ENCODE data around the gene UNC119.
"Not testable (repeated sequence)": the region's sequence is repeated elsewhere in the genome, so short reads cannot be mapped to it uniquely, and the experiment has no call there.

Gene UNC119

DNA sequence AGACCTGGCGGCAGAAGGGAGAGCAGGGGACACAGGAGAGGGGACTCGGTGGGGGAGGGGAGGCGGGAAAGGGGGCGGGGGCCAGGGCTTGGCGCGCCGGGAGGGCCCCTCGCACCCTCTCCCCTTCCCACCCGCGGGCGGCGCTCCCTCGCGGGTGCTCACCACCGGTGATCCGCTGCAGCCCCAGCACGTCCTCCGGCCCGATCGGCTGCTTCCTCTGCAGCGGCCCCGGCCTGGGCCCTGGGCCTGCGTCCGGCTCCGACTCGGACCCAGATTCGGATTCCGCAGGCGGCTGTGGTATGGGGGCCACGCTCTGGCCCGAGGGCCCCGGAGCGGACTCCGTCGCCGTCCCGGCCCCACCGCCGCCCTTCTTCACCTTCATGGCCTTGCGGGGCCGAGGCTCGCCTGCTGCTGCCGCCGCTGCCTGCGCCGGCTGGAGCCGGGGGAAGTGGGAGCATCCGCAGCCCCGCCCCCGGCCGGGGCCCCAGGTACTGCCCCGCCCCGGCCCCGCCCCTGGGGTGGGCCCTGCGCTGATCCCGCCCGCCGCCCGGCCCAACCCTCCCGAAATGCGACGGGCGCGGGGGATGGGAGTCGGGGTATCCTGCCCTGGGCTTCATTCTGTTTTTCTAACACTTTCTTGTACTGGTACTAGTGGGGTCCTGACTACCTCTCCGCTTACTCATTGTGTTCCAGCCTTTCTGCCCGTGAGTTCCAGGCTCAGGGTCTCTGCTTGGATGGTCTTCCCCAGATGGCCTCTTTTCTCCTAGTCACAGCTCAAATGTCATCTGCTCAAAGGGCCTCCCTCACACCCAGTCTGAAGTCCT lies at the start of gene UNC119:
Gene UNC119 (minus strand): TSS at position 449 of the 824 bp plus-strand sequence. CDS start 67 bp downstream, at position 382.
- peak; percentile 92 for DNase-seq

DNA sequence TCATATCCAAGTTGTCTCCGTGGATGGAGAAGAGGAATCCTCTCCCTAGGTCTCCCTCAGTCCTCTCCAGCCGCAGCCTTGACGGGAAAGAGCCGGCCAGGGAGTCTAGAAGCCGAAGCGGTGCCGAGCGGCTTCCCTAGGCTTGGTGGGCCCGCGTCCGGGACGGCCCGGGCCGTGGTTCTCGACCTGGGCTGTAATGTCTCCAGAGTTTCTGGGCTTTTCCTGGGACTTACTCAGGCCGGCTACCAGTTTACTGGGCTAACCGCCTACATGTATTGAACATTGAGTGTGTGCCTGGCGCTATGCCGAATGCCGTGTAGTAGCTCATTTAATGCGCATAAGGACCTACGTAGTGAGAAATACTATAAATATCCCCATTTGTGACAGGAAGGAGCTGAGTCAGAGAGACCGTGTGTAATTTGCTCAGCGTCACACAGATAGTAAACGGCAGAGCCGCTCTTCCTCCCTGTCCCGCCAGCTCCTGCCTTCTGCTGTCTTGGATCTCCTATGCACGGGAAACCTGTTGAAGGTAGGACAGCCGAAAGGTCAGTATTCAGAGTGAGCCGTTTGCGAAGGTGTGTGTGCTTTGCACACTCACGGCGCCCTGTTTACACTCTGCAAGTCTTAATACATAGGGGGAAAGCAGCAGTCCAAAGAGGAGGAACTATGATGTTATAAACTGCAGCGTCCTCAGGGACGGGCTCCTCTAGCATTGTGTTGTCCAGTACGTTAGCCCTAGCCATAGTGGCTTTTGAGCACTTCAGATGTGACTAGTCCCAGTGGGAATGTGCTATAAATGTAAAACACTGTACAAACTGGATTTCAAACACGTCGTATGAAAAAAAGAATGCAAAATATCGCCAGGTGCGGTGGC lies 47.1 kb upstream of the UNC119 start:
- peak; percentile 90 for DNase-seq

DNA sequence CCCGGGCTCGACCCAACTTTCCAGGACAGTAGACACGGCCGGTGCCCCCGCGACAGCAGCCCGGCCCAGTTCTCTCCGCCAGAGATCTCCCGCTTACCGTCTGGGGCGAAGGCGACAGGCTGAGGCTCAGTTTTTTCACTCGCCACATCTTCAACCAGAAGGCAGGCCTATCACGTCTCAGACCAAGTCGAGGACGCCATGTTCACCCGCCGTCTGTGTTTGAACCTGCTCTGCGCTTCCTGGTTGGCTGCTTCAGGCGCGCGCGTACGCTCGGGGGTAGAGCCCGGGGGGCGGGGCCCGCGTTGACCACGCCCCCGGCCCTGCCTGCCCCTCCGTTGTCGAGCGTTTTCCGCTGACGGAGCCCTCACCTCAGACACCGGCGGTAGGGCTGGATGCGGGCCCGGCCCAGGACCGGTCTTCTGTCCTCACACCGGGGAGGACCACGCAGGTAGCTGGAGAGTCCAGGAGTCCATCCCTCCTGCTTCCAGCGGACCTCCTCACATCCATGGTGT lies 46.4 kb upstream of the UNC119 start, which contains the start of gene SPAG5:
Gene SPAG5 (minus strand): TSS at position 227 of the 512 bp plus-strand sequence. CDS start 79 bp downstream, at position 148.
- peak; percentile 99 for DNase-seq

DNA sequence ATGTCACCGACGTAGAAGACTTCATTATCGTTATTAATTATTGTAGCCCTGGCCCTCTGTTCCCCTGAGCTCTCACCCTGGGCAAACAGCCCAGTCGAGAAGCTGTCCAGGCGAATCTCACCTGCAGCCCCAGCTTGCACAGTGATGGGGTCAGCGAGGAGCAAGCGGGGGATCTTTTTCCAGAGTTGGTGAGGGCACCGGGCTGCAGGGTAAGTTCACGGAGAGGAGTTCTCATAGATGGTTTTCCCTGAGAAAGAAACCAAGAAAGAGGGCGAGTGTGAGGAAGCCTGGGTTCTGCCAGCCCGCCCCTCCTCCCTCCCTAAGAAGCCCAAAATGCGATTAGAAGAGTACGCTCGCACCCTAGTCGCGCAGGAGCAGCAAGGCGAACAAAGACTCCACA lies 46.0 kb upstream of the UNC119 start:
- peak; percentile 95 for DNase-seq

DNA sequence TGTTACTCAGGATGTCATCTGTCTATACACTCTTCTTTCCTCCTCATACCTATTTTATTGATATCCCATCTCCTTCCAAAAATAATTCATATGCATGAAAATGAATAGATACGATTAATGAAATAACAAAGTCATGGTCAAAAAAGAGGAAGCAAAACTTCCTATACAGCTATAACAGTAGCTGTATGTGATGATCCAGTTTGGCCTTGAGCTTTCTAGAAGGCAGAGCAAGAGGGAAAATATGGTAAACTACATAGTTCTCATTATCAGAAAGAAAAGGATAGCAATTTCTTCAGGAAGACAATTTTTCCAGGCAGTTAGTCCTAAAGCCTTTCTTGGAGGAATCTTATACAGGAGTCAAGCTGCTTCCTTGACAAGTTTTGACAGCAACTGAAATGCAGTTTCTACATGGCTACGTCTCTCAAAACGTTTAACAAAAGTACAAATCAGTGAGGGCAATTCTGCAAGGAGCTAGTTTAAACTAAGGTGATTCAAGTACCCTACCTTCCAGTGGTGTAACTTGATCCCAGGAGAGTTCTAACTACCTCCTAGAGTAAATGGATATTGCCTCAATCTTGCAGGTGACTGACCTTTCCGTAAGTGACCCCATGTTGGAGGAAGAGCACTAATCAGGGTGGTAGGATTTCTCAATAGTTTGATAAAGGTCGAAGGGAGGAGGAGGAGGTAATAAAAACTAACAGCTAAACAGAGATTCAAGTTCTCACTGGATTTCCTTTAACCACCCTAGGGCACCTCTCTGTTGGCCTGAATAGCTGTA lies 45.4 kb upstream of the UNC119 start:
- DNase-seq, result no peak

DNA sequence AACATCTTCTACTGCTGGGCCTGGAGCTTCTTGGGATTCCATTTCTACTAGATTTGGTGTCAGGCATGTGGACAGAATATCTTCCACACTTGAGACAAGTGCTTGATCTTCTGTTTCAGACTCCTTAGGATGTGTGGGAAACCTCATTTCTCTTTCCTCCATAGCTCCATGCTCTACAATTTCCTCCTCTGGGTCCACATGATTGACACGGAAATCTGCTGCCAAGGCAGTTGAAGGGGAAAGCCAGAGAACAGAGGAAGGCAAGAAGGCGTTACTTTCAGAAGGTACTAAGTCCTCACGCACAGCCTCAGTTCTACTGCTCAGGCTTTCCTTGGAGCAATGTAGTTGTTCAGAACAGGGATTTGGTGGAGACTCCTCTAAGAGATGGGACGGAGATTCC lies 39.8 kb upstream of the UNC119 start:
- no peak for DNase-seq

DNA sequence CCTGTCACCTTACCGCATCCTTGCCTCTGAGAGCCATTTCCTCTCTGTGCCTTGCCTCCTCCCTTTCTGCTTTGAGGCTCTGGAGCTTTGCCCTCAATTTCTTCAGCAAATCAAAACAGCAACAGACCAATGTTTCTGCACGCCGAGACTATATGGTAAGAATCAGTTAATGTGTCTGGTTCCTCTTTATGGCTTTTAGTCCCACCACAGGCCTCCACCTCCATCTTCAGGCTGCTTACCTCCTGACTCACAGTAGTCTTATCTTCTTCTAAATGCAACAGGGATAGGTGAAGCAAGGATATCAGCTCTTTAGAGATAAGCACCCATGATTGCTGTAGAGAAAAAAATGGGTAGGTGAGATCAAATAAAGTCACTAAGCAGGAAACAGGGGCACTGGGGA lies 33.4 kb upstream of the UNC119 start:
- no peak for DNase-seq

DNA sequence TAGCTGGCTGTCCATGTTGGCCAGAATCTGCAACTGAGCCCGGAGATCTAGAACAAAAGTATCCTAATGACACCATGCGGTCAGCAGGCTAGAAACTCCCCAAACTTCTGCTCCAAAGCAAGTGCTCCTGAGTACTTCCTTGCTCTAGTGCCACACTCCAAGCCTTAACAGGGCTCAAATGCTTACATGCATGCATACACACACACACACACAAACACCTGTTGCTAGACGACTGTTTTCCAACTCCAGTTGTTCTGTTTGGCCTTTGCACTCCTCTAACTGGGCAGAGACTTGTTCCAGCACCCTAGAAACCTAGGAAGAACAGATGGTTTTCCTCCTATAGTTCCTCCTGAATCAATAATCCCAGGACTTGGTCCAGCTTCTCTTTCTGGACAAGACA lies 32.0 kb upstream of the UNC119 start:
- no peak for DNase-seq

DNA sequence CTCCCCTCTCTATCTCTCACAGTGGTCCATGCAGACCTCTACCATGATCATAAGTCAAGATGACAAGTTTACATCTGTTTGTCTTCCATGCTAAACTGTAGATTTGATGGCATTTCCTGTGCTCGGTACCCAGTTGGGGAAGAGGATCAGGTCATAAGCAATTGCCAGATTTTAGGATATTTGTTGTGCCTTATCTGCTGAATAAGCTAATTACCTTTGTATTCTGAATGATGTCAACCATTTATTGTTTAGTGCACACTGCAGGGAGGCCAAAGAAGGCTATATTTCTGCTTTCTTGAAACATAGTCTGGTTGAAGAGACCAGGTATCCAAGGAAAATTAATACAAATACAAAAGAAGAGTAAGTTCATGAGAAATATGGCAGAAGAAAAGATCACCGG lies 30.1 kb upstream of the UNC119 start:
- DNase-seq, result no peak

DNA sequence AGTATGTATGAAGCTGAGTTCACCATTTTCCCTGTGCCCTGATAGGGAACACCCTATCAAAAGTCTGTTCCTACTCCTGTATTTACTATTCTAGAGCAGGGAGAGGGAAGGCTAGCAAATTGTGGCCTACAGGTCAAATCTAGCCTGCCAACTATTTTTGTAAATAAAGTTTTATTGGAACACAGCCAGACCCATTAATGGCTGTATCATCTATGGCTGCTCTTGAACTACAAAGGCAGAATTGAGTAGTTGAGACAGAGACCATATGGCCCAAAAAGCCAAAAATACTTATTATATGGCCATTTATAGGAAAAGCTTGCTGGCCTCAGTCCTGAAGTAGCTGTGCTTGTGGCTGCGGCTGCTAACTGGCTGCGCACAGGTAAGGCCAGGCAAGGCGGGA lies 28.5 kb upstream of the UNC119 start:
- no peak for DNase-seq

DNA sequence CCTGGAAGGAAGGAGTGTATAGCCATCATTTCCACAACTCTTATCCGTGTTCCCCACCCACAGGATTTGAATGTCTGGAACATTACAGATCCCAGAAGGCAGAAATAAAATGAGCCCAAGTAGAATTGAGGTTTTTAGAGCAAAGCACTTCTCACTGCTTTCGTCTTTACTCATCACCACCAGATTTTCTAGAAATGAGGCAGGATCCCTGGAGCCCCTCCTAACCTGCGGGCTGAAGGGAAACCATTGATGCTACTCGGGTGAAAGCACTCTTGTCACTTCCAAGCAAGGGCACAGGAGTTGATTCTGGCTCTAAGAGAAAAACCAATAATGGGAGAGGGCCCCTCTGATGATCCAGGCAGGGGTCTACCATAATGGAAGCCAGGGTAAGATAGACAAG lies 27.1 kb upstream of the UNC119 start:
- no peak for DNase-seq

DNA sequence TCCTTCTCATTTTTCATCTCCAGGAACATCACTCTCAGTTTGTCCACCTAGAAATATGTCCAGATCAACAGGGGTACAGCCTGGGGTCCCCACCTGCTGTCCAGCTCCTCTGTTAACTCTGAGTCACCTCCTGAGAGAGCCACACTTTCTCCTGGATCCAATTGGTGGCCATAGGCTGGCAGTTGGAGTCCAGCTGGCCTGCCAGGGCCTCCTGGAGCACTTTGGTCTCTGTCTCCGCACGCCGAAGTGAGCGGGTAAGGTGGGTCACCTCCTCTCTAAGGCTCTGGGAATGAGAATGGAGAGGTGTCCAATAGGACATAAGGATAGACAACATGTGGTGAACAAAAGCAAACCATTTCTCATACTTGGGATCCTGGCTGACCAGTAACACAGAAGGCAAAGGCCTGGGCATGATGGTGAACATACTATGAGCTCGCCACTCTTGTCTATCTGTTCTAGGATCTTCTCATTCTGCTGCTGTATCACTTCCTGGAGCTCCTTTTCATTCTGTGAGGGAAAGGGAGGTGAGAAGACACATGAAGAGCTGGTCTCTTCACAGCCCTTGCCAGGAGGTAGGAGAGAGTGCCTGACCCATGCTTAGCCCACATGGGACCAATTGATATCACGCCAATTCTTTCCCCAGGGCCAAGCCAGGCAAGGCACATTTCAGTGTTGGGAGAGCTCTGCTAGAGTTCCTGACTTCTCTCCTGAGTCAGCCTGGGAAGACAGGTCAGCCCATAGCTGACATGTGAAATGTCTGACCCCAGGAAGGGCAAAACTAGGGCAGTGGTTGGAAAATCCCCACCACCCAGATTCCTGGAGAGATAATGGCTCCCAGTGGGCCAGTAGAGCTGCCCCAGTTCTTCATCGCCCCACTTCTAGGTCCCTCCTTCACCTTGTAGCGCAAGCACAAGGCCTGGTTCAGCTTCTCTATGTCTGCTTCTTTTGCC lies 26.1 kb upstream of the UNC119 start:
- DNase-seq, result no peak

DNA sequence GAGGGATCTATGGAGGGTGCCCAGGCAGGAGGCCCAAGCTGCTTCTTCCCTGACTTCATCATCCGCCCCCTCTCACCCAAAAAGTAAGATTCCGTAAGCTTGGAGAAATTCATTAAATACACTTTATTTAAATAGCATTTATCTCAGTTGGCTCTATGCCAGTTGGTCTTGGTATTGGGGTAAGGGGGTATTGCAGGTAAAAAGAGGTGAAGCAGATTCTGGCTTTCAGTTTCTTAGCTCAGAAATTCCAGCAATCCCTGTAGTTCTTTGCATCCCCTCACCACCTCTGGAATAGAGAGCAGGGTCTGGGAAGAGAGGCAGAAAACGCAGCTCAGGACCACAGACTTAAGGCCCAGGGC lies 25.0 kb upstream of the UNC119 start:
- DNase-seq, result peak; percentile 38

DNA sequence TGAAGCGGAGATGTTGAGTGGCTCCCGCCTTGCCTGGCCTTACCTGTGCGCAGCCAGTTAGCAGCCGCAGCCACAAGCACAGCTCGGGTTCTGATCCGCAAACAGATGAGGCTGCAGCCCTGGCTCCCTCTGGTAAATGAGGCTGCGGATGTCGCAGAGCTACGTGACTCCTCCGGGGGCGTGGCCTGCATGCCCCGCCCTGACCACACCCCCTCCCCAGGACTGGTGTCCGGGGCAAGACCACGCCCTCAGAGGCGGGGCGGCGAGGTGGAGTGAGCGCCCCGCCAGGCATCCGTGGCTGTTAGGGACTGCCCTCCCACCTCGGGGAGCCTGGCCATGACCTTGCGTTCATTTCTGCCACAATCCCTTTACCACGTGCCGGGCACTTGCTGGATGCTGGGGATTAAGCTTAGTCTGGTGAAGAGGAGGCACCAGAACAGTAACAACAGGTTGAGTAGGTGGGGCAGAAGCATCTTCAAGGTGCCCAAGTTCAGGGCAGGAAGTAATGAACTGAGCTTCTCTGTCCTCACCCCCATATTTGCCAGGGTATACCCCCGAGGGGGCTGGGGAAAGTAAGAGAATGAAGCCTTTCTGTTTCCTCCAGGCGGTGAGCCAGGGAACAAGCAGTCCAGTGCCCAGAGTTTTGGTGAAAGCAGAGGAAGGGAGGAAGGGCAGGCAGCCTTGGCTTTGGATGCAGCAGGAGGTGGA lies 24.5 kb upstream of the UNC119 start, which contains the start of gene ALDOC:
Gene ALDOC (minus strand): TSS at position 138 of the 708 bp plus-strand sequence. CDS start 1,363 bp downstream, outside the sequence.
- peak; percentile 99 for DNase-seq

DNA sequence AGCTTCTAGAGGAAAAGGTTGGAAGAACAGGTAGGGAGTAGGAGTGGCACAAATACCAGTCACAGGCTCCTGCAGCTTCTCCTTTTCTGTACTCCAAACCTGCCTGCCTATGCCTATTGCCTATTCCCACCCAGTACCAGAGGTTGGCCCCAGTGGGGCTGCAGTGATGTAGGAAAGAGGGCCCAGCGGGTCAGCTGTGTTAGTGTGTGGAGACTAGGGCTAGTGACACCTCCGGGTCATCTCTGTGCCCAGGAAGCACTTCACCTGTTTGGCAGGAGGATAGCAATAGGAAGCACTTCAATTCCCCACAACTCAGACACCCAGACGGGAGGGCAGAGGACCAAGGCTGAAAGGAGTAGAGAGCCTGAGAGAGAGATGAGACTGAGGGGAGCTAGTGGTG lies 23.6 kb upstream of the UNC119 start:
- DNase-seq, result not testable (repeated sequence)

DNA sequence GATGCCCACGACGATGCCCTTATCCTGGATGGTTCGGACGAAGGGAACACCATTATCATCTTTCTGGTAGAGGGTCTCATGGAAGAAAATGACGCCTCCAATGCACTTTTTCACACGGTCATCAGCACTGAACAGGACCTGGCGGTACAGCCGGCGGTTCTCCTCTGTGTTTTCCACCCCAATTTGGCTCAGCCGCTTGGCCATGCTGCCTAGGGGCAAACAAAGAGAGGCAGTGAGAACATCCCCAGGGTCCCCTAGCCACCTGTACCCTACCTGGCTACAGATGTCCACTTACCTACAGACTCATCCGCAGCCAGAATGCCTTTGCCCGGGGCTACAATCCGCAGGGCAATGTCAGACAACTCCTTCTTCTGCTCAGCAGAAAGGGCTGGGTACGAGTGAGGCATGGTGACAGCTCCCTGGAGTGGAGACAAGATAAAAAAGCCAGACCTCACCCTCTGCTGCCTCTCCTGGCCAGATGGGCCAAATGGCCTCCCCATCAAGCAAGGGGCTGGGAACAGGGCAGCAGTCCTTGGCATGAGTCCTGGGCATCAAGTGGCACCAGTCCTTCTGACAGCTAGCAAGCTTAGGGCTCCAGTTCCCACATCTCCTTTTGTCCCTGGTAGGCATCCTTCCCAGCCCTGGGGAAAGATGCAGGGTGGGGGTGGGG lies 22.8 kb upstream of the UNC119 start:
- DNase-seq, result peak; percentile 28

DNA sequence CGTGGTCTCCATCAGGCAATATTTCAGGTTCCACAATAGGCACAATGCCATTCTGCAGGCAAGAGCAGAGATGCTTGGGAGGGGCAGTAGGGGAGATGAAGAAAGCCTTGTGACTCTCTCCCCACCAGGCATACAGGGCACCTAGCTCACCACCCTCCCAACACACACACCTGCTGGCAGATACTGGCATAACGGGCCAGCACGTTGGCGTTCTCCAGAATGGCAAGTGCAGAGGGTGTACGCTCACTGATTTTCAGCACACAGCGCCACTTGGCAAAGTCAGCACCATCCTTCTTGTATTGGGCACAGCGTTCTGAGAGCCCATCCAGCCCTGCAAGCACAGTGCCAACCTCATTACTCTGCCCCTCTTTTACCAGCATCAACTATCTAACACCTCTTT lies 22.1 kb upstream of the UNC119 start:
- DNase-seq, result no peak

DNA sequence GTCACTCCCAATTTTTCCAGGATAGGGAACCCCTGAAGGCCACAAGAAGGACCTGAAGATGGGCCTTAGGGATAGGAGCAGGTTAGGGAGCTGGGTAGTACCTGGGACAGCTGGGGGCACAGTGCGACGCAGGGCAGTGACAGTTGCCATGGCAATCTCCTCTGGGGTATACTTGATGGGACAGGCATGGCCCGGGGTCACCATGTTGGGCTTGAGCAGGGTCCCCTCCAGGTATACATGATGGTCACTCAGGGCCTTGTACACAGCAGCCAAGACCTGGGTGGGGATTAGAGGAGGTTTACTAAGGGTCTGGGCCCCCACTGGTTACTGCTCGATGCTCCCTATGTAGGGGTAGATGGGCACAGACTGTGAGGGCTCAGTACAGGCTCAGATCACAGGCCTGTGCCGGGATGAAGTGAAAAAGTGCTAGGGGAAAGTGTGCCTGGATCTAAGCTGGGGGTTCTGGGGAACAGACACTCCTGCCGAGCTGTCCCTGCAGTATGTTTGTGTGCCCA lies 21.6 kb upstream of the UNC119 start:
- no peak for DNase-seq

DNA sequence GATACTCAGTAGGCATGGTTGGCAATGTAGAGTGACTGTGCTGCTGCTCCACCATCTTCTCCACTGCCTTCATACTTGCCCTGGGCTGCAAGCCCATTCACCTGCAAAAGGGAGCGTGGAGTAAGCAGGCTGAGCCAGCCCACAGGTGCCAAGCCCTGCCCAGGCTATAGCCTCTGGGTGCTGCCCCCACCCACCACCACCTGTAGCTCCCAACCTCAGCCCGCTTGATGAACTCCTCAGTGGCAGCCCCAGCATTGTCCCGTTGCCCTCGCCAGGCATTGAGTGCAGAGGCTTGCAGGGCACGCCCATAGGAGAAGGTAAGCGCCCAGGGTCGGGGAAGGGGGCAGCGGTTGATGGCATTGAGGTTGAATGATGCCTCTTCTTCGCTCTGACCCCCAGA lies 21.1 kb upstream of the UNC119 start:
- no peak for DNase-seq

DNA sequence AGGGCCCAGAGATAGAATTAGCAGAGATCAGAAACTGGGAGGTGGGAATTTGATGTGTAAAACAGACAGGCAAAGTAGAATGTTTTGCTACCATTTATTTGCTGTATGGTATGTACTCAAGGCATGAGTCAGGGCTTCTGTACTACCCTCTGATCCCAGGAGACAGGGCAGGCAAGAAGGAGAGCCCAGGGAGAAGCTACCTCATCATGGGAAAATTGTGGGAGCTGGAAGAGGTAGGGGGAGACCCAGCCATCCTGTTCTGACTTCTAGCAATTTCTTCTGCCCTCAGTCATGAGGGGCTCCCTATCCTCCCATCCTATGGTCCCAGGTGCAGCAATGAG lies 20.6 kb upstream of the UNC119 start:
- no peak for DNase-seq
